ENCODE data around the gene CRY1. TPM values are rescaled to one million over a fixed set of nuclear protein-coding genes. Genes with fewer than 3 reads are reported as not detected.
"Not testable (repeated sequence)": the region's sequence is repeated elsewhere in the genome, so short reads cannot be mapped to it uniquely, and the experiment has no call there.

Gene CRY1
- total RNA-seq, 2 donors from 2014 or later = 108 to 109 TPM

GRCh38 chr12:107122452-107122958 lies 29.2 kb upstream of the CRY1 start:
- H3K4me3 Mint-ChIP-seq = no peak overlapping the region
- H3K27me3 Mint-ChIP-seq = peaks cover 25% of the 10 kb centered on the region
- H3K36me3 Mint-ChIP-seq (ENCODE audit: low read depth) = peaks cover 7% of the 10 kb centered on the region
- DNase-seq (no peak), ATAC-seq (no peak)
- H3K9me3 ChIP-seq (ENCODE audit: control insufficient read depth, low read length, poor library complexity, severe bottlenecking) = no peaks in the 10 kb centered on the region
- no peak overlapping the region for H3K27ac Mint-ChIP-seq
- no peaks in the 10 kb centered on the region for H3K4me1 Mint-ChIP-seq

- ATAC-seq = no peak
- DNase-seq = no peak
- H3K27ac Mint-ChIP-seq = no peak overlapping the region
- H3K4me1 Mint-ChIP-seq = no peaks in the 10 kb centered on the region
- peaks cover 7% of the 10 kb centered on the region for H3K36me3 Mint-ChIP-seq (ENCODE audit: low read depth)
- peaks cover 40% of the 10 kb centered on the region for H3K27me3 Mint-ChIP-seq
- no peak overlapping the region for H3K4me3 Mint-ChIP-seq
- no peaks in the 10 kb centered on the region for H3K9me3 ChIP-seq (ENCODE audit: control insufficient read depth, low read length, poor library complexity, severe bottlenecking)
Measured at GRCh38 chr12:107119091-107119490, 25.7 kb upstream of the CRY1 start.

DNA sequence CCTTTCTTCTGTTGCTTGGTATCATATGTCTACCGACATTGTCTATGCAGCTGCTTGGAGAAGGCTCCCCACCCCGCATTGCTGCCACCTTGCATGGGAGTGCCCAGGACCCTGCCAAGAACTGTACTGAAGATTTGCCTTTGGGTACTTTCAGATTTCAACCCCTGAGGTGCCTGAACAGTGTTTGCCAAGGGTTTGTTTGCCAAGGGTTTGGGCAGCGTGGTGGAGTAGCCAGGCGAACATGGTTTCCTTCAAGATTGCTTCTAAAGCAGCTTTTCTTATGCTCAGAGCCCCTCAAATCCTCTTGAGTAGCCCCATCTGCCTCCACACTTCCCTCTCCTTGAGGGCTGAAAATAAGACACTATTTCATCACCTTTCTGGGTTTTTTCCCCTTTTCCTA lies 25.3 kb upstream of the CRY1 start:
- Mint-ChIP-seq H3K4me3 (no peak overlapping the region), H3K36me3 (ENCODE audit: low read depth) (peaks cover 5% of the 10 kb centered on the region), H3K4me1 (no peaks in the 10 kb centered on the region), H3K27ac (no peak overlapping the region), H3K27me3 (peaks cover 40% of the 10 kb centered on the region)
- ATAC-seq (no peak), DNase-seq (no peak)
- no peaks in the 10 kb centered on the region for H3K9me3 ChIP-seq (ENCODE audit: control insufficient read depth, low read length, poor library complexity, severe bottlenecking)

DNA sequence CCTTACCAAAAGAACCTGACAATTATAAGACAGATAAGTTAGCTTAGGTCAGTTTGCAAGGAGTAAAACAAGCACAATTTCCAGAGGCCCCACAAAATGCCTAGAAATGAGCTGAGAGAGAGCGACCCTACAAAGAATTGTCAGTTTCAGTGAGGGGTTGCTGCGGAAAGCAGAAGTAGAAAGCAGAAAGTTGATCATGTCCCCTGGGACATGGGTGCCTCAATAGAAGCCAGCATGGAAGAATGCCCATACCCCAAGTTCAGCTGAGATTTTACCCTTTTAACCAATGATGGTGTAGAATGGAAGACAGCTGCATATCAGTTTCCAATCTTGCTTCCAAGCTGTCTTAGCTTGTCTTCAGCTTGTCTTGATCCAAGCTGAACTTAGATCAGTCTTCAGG lies 21.8 kb upstream of the CRY1 start:
- peaks cover 4% of the 10 kb centered on the region for H3K4me1 Mint-ChIP-seq
- ATAC-seq (no peak), DNase-seq (no peak)
- H3K27me3 Mint-ChIP-seq = peaks cover 41% of the 10 kb centered on the region
- H3K27ac Mint-ChIP-seq = no peak overlapping the region
- H3K4me3 Mint-ChIP-seq = no peak overlapping the region
- H3K9me3 ChIP-seq (ENCODE audit: control insufficient read depth, low read length, poor library complexity, severe bottlenecking) = no peaks in the 10 kb centered on the region
- no peaks in the 10 kb centered on the region for H3K36me3 Mint-ChIP-seq (ENCODE audit: low read depth)

GRCh38 chr12:107111314-107111713 lies 18.0 kb upstream of the CRY1 start:
- DNase-seq = no peak
- H3K27ac Mint-ChIP-seq = no peak overlapping the region
- no peak for ATAC-seq
- no peaks in the 10 kb centered on the region for H3K36me3 Mint-ChIP-seq (ENCODE audit: low read depth)
- no peaks in the 10 kb centered on the region for H3K9me3 ChIP-seq (ENCODE audit: control insufficient read depth, low read length, poor library complexity, severe bottlenecking)
- H3K4me3 Mint-ChIP-seq = no peak overlapping the region
- peaks cover 37% of the 10 kb centered on the region for H3K27me3 Mint-ChIP-seq
- peaks cover 6% of the 10 kb centered on the region for H3K4me1 Mint-ChIP-seq

- ATAC-seq (no peak), DNase-seq (no peak)
- peaks cover 12% of the 10 kb centered on the region for H3K4me1 Mint-ChIP-seq
- peaks cover 40% of the 10 kb centered on the region for H3K27me3 Mint-ChIP-seq
- H3K4me3 Mint-ChIP-seq = no peak overlapping the region
- H3K27ac Mint-ChIP-seq = no peak overlapping the region
- H3K9me3 ChIP-seq (ENCODE audit: control insufficient read depth, low read length, poor library complexity, severe bottlenecking) = no peaks in the 10 kb centered on the region
- H3K36me3 Mint-ChIP-seq (ENCODE audit: low read depth) = no peaks in the 10 kb centered on the region
Measured at GRCh38 chr12:107109726-107110719, 16.7 kb upstream of the CRY1 start.

DNA sequence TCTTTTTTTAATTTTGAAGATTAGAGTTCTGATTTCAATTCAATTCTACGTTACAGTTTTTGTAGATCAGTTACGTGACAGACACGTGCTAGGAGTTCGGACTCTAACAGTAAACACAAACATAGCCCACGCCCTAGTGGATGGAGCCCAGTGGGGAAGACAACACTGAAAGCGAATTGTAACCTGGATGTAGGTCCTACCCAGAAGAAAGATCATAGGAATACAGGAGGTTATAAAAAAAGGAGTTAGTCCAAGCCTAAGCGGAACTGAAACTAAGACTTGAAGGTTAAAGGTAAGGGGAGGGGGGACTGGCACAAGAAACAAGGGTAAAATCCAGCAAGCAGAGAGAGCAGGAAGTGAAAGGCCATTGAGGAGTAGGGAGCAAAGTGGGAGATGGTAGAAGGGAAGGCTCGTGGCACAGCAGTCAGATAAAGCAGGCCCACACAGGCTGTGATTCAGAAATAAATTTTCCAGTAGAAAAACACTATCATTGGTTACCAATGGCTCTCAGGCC lies 15.7 kb upstream of the CRY1 start:
- Mint-ChIP-seq H3K4me1 (peaks cover 16% of the 10 kb centered on the region), H3K27me3 (peaks cover 36% of the 10 kb centered on the region), H3K36me3 (ENCODE audit: low read depth) (no peaks in the 10 kb centered on the region), H3K4me3 (no peak overlapping the region), H3K27ac (no peak overlapping the region)
- ATAC-seq = no peak
- H3K9me3 ChIP-seq (ENCODE audit: control insufficient read depth, low read length, poor library complexity, severe bottlenecking) = no peaks in the 10 kb centered on the region
- DNase-seq = no peak

DNA sequence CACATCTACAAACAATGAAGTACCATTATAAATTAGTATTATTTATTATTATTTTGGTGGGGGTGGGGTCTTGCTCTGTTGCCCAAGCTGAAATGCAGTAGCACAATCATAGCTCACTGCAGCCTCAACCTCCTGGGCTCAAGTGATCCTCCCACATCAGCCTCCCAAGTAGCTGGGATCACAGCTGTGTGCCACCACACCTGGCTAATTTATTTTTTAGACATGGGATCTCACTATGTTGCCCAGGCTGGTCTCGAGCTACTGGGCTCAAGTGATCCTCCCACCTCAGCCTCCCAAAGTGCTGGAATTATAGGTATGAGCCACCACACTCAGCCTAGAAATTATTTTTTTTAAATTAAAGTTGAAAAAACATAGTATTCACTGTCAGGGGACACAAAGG lies 15.0 kb upstream of the CRY1 start:
- H3K4me3 Mint-ChIP-seq; H3K27ac Mint-ChIP-seq; ATAC-seq; DNase-seq; H3K36me3 Mint-ChIP-seq (ENCODE audit: low read depth); H3K9me3 ChIP-seq (ENCODE audit: control insufficient read depth, low read length, poor library complexity, severe bottlenecking): not testable (repeated sequence)
- peaks cover 36% of the 10 kb centered on the region for H3K27me3 Mint-ChIP-seq
- H3K4me1 Mint-ChIP-seq = peaks cover 16% of the 10 kb centered on the region

GRCh38 chr12:107107381-107107780 lies 14.0 kb upstream of the CRY1 start:
- H3K4me1 Mint-ChIP-seq = peaks cover 16% of the 10 kb centered on the region
- no peaks in the 10 kb centered on the region for H3K9me3 ChIP-seq (ENCODE audit: control insufficient read depth, low read length, poor library complexity, severe bottlenecking)
- no peak for DNase-seq
- H3K27ac Mint-ChIP-seq = no peak overlapping the region
- H3K4me3 Mint-ChIP-seq = no peak overlapping the region
- no peak for ATAC-seq
- peaks cover 30% of the 10 kb centered on the region for H3K27me3 Mint-ChIP-seq
- no peaks in the 10 kb centered on the region for H3K36me3 Mint-ChIP-seq (ENCODE audit: low read depth)

GRCh38 chr12:107106241-107107025 lies 13.1 kb upstream of the CRY1 start:
- Mint-ChIP-seq H3K27me3 (peaks cover 25% of the 10 kb centered on the region), H3K27ac (no peak overlapping the region), H3K4me1 (peaks cover 16% of the 10 kb centered on the region), H3K36me3 (ENCODE audit: low read depth) (no peaks in the 10 kb centered on the region), H3K4me3 (no peak overlapping the region)
- DNase-seq (no peak), ATAC-seq (no peak)
- no peaks in the 10 kb centered on the region for H3K9me3 ChIP-seq (ENCODE audit: control insufficient read depth, low read length, poor library complexity, severe bottlenecking)

DNA sequence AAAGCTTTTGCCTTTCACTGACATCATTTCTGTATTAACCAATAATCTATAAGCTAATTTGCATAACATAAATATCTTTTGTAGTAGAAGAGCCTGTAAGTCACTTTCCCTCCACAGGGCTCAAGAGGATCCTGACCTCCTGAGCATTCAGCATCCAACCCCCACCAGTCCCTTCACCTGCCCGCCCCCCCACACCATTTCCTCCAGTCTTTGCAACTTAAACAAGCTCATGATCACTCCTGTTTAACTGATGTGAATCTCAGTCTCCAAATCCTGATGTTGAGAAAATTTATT lies 12.0 kb upstream of the CRY1 start:
- no peak overlapping the region for H3K27ac Mint-ChIP-seq
- no peaks in the 10 kb centered on the region for H3K9me3 ChIP-seq (ENCODE audit: control insufficient read depth, low read length, poor library complexity, severe bottlenecking)
- DNase-seq = no peak
- no peak overlapping the region for H3K4me3 Mint-ChIP-seq
- no peaks in the 10 kb centered on the region for H3K36me3 Mint-ChIP-seq (ENCODE audit: low read depth)
- peaks cover 24% of the 10 kb centered on the region for H3K27me3 Mint-ChIP-seq
- ATAC-seq = no peak
- H3K4me1 Mint-ChIP-seq = peaks cover 13% of the 10 kb centered on the region

DNA sequence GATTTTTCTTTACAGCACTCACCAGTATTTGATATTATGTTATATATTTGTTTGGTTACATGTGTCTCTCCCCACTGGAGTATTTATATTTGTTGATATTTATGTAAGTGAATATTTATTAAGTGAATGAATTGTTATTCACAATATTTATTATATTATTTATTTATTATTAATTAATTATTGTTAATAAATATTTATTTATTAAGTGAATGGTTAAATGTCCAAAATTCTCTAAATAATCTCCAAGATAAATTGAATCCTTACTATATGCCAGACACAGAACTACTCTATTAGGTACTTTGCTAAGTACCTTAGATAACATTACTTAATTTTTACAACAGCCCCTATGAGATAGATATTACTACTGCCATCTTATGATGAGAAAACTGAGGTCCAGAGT lies 10.2 kb upstream of the CRY1 start:
- no peak overlapping the region for H3K27ac Mint-ChIP-seq
- no peak for ATAC-seq
- DNase-seq = no peak
- peaks cover 10% of the 10 kb centered on the region for H3K4me1 Mint-ChIP-seq
- no peaks in the 10 kb centered on the region for H3K36me3 Mint-ChIP-seq (ENCODE audit: low read depth)
- H3K4me3 Mint-ChIP-seq = no peak overlapping the region
- peaks cover 25% of the 10 kb centered on the region for H3K27me3 Mint-ChIP-seq
- H3K9me3 ChIP-seq (ENCODE audit: control insufficient read depth, low read length, poor library complexity, severe bottlenecking) = no peaks in the 10 kb centered on the region

DNA sequence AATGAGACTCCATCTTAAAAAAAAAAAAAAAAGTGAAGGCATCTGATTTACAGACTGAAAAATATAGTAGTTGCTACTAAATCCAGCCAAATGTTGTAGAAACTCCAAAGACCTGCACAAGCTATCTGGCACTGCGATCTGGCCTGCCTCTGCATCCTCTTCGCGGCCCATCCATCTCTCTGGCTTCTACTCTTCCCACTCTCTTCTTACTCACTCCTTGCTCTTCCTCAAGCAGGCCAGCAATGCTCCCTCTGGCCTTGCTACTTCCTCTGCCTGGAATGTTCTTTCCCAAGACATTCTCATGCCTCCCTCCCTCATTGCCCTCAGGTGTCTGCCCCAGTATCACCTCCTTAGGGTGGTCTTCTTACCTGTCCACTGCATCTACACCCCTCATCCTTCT lies 9.7 kb upstream of the CRY1 start:
- ATAC-seq (no peak), DNase-seq (no peak)
- H3K27me3 Mint-ChIP-seq = peaks cover 27% of the 10 kb centered on the region
- H3K9me3 ChIP-seq (ENCODE audit: control insufficient read depth, low read length, poor library complexity, severe bottlenecking) = no peaks in the 10 kb centered on the region
- no peak overlapping the region for H3K4me3 Mint-ChIP-seq
- H3K27ac Mint-ChIP-seq = no peak overlapping the region
- peaks cover 10% of the 10 kb centered on the region for H3K4me1 Mint-ChIP-seq
- no peaks in the 10 kb centered on the region for H3K36me3 Mint-ChIP-seq (ENCODE audit: low read depth)

Measured in T-helper 17 cell (primary cell).